Stimulated activated CD8-positive, alpha-beta memory T cell treated with anti-CD3 and anti-CD28 coated beads, Interleukin-7, amount 100 ng/mL, for 4 hours (primary cell): Measurements from ENCODE around the gene MCUR1.
A peak's percentile ranks its signal among the peaks of the same experiment; 100 is the strongest.
"Not testable (repeated sequence)": the region's sequence is repeated elsewhere in the genome, so short reads cannot be mapped to it uniquely, and the experiment has no call there.

Experiments used
- DNase-seq, 2 donors: peaks; one replicate each; pipeline ENCODE4 v3.0.0-alpha.2; 2020; ENCODE audit warnings: low read depth in 2 of 2

MCUR1 gene, protein sequence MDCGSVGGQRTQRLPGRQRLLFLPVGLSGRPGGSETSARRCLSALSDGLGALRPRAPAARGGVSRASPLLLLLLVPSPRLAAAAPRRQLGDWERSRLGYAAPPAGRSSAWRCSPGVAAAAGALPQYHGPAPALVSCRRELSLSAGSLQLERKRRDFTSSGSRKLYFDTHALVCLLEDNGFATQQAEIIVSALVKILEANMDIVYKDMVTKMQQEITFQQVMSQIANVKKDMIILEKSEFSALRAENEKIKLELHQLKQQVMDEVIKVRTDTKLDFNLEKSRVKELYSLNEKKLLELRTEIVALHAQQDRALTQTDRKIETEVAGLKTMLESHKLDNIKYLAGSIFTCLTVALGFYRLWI

DNA sequence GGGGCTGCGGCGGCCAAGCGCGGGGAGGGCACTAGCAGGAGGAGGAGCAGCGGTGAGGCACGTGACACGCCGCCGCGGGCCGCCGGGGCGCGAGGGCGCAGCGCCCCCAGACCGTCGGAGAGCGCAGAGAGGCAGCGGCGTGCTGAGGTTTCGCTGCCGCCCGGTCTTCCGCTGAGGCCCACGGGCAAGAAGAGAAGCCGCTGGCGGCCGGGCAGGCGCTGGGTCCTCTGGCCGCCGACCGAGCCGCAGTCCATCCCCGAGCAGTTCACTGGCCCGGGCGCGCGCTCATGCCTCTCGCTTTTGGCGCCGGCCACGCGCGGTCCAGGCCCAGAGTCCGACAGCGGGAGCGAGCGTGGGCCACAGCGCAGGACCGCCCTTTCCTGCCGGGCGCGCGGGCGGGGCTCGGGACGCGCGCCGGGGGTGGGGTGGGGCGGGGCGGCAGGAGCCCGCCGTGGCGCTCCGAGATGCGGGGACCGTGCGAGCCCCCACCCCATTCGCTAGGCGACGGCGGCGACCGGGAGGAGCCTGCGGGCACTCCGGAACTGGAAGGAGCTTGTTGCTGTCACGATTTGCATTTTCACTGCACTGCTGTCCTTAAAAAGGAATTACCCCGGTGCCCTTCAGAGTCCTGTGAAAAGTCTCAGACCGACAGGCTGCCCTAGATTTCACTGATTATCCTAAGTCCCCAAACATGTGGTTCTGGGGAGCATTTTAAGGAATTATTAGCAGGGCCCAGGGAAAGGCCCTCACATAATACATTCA lies at the start of gene MCUR1:
Gene MCUR1, minus strand, starts transcription at position 382 of the 762 bp plus-strand sequence. Its CDS starts 128 bp downstream, at position 254.
- DNase-seq = peak; percentile 51 to 78

DNA sequence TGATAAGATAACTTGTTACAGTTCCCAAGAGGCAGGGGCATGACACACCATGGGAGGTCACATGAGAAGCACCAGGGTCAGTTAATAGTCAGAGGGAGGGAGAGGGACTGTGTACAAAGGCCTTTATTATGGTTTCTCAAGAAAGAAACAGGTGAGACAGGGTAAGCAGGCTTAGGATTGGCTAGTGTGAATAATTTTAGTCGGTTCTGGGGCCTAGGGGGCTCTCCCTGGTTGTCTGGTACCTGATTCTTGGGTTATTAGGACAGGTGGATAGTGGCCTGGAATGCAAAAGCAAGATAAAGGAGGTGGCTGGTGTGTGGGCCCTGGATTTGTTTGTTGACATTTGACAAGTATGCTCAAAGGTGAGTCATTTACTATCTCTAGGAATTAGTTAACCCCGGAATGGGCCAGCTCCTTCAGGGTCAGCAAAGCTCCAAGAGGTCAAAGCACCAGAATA lies 49.4 kb upstream of the MCUR1 start:
- no peak for DNase-seq

DNA sequence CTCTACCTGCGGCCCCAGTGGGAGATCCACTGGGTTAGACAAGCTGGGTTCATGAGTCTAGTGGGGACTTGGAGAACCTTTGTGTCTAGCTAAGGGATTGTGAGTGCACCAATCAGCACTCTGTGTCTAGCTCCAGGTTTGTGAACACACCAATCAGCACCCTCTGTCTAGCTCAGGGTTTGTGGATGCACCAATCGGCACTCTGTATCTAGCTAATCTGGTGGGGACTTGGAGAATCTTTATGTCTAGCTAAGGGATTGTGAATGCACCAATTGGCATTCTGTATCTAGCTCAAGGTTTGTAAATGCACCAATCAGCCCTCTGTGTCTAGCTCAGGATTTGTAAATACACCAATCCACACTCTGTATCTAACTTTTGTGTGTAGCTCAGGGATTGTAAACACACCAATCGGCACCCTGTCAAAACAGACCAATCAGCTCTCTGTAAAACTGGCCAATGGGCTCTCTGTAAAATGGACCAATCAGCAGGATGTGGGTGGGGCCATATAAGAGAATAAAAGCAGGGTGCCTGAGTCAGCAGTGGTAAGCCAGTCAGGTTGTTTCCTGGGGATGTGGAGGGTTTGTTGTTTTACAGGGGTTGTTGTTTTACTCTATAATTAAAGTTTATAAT lies 46.3 kb upstream of the MCUR1 start:
- DNase-seq = not testable (repeated sequence)

DNA sequence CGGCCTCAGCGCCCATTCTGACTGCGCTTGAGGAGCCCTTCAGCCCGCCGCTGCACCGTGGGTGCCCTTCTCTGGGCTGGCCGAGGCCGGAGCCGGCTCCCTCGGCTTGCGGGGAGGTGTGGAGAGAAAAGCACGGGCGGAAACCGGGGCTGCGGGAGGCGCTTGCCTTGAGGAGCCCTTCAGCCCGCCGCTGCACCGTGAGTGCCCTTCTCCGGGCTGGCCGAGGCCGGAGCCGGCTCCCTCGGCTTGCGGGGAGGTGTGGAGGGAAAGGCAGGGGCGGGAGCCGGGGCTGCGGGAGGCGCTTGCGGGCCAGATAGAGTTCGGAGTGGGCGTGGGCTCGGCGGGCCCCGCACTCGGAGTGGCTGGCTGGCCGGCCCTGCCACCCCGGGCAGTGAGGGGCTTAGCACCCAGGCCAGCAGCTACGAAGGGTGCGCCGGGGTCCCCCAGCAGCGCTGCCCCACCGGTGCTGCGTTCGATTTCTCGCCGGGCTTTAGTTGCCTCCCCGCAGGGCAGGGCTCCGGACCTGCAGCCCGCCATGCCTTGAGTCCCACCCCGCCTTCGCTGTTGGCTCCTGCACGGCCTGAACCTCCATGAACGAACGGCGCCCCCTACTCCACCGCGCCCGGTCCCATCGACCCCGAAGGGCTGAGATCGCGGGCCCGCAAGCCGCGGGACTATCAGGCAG lies 45.7 kb upstream of the MCUR1 start:
- no peak for DNase-seq

DNA sequence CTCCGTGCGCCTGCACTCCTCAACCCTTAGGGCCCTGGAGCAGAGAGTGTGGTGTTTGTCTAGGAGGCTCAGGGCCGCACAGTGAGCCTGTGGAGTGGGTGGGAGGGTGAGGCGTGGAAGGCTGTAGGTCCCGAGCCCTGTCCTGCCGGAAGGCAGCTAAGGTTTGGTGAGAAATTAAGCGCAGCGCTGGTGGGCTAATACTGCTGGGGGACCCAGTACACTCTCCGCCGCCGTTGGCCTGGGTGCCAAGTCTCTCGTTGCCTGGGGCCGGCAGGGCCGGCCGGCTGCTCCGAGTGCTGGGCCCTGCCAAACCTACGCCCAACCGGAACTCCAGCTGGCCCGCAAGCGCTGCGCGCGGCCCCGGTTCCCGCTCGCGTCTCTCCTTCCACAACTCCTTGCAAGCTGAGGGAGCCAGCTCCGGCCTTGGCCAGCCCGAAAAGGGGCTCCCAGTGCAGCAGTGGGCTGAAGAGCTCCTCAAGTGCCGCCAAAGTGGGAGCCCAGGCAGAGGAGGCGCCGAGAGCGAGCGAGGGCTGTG lies 40.4 kb upstream of the MCUR1 start:
- no peak for DNase-seq

DNA sequence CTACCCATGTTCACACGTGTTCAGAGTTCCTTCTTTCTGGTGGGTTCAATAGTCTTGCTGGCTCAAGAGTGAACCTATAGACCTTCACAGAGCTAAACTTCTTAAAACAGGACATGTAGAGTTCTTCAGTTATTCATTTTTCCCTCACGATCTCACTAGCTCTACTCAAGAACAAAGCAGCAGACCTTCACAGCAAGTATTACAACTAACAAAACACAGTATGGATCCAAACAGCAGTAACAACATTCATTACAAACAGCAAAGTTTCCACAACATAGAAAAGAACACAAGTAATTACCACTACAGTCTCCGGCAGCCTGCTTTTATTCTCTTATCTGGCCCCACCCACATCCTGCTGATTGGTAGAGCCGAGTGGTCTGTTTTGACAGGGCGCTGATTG lies 39.5 kb upstream of the MCUR1 start:
- no peak for DNase-seq

DNA sequence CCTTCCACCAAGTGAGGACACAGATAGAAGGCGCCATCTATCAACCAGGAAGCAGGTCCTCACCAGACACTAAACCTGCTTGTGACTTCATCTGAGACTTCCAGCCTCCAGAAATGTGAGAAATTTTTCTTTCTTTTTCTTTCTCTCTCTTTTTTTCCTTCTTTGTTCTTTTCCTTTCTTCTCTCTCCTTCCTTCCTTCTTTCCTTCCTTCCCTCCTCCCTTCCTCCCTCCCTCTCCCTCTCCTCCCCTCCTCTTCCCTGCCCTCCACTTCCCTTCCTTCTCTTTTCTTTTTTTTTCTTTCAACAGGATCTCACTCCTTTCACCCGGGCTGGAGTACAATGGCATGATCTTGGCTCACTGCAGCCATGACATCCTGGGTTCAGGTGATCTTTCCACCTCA lies 37.4 kb upstream of the MCUR1 start:
- DNase-seq = no peak

DNA sequence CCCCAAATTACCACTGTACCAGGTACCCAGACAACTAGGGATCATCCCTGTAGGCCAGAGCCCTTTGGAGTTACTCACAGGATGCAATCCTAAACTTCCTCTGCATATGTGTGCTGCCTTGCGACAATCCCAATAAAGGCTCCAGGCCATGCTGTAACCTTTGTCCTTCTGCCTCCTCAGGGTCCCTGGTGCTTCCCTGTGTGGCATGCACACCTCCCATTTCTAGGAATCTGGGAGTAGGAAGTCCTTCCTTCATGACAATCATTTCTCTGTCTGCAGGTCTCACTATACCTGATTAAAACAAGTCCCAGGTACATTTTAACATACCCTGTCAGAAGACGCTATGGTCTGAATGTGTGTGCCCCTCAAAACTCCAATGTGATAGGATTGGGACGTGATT lies 37.0 kb upstream of the MCUR1 start:
- DNase-seq = no peak

DNA sequence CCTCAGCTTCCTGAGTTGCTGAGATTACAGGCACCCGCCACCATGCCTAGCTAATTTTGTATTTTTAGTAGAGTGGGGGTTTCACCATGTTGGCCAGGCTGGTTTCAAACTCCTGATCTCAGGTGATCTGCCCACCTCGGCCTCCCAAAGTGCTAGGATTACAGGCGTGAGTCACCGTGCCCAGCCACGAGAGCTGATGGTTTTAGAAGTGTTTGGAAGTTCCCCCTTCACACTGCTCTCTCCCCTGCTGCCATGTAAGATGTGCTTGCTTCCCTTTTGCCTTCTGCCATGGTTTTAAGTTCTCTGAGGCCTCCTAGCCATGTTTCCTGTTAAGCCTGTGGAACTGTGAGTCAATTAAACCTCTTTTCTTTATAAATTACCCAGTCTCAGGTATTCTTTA lies 36.3 kb upstream of the MCUR1 start:
- not testable (repeated sequence) for DNase-seq

DNA sequence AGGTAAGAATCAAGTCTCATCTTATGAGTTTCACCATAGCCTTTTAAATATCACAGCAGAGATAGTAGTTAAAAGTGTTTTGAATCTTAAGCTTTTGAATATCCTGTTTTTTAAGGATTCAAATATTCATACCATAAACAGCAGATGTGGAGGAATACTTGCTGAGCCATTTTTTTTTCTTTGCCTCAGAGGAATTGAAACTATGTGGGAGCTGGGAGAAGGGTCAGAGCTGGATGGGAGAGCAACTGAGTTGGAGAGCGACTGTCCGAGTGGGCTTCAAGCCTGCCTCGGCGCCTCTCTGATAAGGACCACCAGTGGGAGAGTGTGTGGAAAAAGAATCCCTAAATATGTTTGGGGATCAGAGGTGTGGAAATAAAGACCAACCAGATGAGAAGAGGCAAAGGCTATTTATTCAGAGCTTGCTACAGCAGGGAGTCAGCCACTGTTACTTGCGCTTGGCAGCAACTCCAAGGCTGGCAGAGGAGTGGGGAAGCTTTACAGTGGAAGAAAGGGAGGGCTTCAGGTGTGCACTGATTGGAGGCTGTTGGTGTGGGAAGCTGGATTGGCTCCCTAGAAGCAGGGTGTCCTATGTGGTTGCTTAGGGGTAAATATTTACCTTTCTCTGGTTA lies 34.3 kb upstream of the MCUR1 start:
- DNase-seq = no peak

DNA sequence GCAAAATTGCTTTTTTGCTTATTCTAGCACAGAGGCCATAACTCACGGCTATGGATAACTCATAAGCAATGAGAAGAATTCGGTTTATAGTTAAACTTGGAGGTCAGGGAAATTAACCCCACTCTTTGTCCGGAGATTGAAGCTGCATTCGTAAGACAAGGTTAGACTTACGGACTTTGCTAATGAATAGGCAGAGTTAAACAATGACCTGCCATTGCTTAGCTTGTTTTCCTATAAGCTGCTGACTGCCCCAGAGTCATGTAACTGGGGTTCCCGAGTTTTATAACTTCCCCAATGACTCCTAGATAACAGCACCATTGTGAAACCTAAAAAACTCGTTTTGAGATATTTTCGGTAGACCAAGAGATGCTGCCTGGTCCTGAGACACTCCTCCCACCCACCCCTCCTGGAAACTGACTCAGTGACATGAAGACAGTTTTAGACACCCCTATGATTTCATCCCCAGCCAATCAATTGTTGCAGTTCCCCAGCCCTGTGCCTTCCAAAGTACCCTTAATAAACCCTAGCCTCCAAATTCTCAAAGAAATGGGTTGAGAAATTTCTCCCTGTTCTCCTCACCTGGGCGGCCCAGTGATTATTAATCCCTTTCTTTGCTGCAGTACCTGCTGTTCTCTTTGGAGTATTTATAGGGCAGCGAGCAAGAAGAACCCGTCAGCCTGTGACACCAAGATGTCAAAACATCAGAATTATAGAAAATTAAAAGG lies 33.1 kb upstream of the MCUR1 start:
- no peak for DNase-seq

DNA sequence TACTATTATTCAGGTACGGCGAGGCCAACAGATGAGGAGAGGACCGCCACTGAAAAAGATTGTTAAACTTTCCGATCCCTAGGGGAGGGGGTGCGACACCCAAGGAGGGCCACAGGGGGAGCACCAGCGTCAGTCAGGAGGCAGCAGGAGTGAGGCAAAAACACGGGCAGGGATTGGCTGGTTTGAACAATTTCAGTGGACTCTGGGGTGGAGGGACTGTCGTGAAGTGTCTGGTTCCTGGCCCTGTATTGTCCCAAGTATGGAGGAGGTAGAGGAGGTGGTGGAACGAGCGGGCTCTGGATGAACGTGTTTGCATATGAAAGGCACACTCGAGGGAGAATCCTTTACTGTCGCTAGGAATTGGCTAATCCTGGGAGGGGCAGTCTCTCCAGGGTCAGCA lies 32.5 kb upstream of the MCUR1 start:
- no peak for DNase-seq

DNA sequence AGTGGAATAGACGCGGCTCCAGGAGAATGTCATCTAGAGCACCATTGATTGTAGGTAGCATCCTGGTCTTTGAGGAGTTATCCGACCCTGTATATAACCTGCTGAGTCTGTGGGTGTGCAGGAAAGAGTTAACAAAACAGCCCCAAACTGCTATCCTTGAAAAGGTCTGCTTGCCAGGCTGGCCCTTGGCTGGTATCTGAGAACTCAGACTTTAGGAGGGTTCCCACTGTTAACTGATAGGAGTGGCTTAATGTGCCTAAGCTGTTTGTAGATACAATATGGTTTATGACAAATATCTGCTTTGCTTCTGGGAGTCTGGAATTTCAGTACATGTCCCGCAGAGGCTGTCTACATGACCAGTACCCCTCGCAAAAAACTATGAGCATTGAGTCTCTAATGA lies 27.6 kb upstream of the MCUR1 start:
- DNase-seq = no peak

DNA sequence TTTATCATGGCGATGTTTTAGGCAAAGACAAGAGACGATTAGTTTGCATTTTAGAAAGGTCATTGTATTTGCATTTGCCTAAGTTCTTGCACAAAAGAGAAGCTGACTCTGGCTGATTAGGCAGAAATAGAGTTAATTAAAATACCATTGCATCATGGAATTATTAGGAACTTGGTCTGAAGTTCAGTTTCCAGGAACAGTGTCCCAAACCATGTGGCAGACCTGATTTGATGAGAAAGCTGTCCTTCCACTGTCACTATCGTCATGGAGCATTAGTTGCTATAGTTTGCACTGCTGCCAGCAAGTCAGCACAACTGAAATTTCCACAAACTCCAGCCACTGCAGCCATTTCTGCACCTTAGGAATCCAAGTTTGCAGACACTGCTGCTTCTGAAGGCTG lies 24.3 kb upstream of the MCUR1 start:
- no peak for DNase-seq

DNA sequence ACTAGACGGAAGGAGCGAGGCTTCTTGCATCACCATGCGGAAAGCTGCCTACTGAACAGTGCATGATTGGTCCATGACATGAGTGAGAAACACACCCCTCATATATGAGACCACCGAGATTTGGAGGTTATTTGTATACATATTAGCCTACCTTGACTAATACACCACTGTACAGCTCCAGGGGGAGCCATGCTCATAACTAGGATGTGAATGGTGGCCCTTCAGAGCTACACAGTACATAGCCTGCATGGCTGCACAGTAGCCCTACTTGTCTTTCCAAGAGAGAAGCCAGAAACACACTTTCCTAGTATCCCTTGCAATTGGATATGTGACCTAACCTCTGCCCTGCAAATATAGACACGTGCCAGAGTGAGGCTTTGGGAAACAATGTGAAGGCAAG lies 21.8 kb upstream of the MCUR1 start:
- DNase-seq = no peak

DNA sequence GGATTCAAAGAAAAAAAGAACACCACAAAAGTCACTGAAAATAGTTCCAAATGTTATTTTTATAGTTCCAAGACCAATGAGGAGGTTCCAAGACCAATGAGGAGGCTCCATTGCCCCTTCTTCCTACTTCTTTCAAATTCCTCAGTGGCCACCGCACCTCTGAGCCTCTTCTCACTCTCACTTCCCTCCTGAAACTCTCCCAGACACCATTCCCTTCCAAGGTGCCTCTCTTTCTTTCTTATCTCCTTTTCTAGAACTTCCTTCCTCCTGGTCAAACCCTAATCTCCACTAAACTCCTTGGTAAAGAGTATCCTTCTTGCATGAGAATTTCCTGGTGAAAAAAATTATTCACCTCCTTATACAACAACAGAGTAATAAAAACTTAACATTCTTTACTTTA lies 20.4 kb upstream of the MCUR1 start:
- no peak for DNase-seq

DNA sequence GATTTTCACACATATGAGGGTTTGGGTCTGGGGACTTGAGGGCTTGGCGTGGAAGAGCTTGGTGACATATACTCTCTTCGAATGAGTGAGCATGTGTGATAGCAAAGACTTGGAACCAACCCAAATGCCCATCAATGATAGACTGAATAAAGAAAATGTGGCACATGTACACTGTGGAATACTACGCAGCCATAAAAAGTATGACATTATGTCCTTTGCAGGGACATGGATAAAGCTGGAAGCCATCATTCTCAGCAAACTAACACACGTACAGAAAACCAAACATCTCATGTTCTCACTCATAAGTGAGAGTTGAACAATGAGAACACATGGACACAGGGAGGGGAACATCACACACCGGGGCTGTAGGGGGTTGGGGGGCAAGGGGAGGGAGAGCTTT lies 19.7 kb upstream of the MCUR1 start:
- not testable (repeated sequence) for DNase-seq

DNA sequence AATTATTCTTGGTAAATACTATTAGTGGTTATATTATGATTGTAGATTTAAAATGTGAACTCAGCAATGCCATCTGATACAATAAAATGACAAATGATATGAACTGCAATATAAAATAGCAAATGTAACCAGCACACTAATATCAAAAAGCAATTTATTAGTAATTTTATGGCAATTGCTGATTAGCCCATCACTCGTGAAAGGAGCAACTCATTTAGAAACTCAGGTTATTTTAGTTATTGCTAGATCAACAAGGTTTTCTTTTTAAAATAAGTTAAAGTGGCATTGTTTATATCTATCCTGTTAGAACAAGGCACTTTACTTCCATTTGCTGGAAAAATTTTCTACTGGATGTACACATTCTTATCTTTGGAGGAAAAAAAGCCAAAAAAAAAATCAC lies 18.4 kb upstream of the MCUR1 start:
- no peak for DNase-seq

DNA sequence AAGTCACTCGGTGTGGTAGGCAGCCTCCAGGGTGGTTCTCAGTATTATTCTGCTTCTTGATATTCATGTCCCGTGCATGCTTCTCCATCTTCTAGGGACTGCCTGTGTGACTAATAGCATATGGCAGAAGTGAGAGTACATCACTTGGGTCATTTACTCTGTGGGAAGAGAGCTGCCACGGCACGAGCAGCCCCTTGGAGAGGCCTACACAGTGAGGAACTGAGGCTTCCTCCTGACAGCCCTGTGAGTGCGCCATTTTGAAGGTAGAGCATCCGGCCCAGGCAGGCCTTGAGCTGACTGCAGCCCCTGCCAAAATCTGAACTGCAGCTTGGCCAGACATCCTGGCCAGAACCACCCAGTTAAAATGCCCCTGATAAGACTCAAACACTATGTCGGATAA lies 17.3 kb upstream of the MCUR1 start:
- no peak for DNase-seq

DNA sequence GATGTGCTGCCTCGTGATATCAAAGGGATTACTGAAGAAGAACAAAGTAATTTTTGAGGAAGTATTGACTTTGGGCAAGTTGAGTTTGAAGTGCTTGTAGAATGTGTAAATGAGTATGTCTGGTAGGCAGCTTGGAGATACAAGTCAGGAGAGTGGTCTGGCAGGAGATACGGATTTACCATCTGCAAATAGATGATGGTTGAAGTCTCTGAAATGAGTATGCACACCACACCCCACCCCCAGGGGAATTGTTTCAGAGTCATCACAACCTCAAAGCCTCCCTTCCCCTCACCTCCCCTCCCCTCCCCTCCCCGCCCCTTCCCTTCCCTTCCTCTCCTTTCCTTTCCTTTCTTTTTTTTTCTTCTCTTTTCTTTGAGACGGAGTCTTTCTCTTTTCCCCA lies 16.4 kb upstream of the MCUR1 start:
- DNase-seq = no peak

DNA sequence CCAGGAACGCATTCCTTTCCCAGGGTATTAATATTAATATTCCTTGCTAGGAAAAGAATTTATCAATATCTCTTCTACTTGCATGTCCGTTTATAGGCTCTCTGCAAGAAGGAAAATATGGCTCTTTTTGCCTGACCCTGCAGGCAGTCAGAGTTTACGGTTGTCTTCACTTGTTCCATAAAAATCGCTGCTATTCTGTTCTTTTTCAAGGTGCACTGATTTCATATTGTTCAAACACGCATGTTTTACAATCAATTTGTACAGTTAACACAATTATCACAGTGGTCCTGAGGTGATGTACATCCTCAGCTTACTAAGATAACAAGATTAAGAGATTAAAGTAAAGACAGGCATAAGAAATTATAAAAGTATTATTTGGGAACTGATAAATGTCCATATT lies 15.1 kb upstream of the MCUR1 start:
- DNase-seq = not testable (repeated sequence)
